Esophagus muscularis mucosa (tissue), 4 donors: ENCODE results near the gene ZFYVE28. TPM values are rescaled to one million over a fixed set of nuclear protein-coding genes. Genes with fewer than 3 reads are reported as not detected.

Experiments
- DNase-seq: peaks from one replicate; pipeline ENCODE4 v3.0.0-alpha.2; 2017; ENCODE audit errors: extremely low spot score
- H3K27ac ChIP-seq, 4 donors: fragments of 200-600 bp; sonication (generic); replicated peaks in 1 of 4; 1 replicate in 3 of 4; 2 replicates in 1 of 4; pipeline ENCODE4 v1.5.1; 2016 to 2019; ENCODE audit warnings: mild to moderate bottlenecking in 1 of 4
- H3K27me3 ChIP-seq, 4 donors: fragments of 200-600 bp; sonication (generic); one replicate each; pipeline versions ENCODE4 v1.5.1 to v1.6.0; 2016 to 2019
- H3K36me3 ChIP-seq, 4 donors: fragments of 200-600 bp; sonication (generic); one replicate each; pipeline ENCODE4 v1.5.1; 2016 to 2019
- H3K4me1 ChIP-seq, 4 donors: fragments of 200-600 bp; sonication (generic); one replicate each; pipeline ENCODE4 v1.5.1; 2016 to 2019
- H3K4me3 ChIP-seq, 4 donors: fragments of 200-600 bp; sonication (generic); 1 replicate in 2 of 4; 2 replicates in 2 of 4; pipeline ENCODE4 v1.5.1; 2016 to 2019; ENCODE audit warnings: mild to moderate bottlenecking in 4 of 4, moderate library complexity in 1 of 4
- H3K9me3 ChIP-seq, 4 donors: fragments of 200-600 bp; sonication (generic); 1 replicate in 3 of 4; 2 replicates in 1 of 4; pipeline ENCODE4 v1.5.1; 2016 to 2019
- CTCF ChIP-seq, 3 experiments: fragments of 200-600 bp in 2 of 3; fragments of 450-650 bp in 1 of 3; sonication (generic) in 2 of 3; IDR thresholded peaks; one replicate each; pipeline ENCODE4 v1.5.1; 2017 to 2019; ENCODE audit warnings: antibody characterized with exemption in 3 of 3, mild to moderate bottlenecking in 2 of 3, moderate library complexity in 1 of 3
- EP300 ChIP-seq: sonication (generic); formaldehyde crosslinking; IDR thresholded peaks from one replicate; pipeline ENCODE4 v1.6.1; 2017; ENCODE audit warnings: antibody characterized with exemption
- POLR2A ChIP-seq: fragments of 450-650 bp; IDR thresholded peaks from one replicate; pipeline ENCODE4 v1.6.1; 2017; ENCODE audit warnings: antibody characterized with exemption, moderate library complexity, mild to moderate bottlenecking, low read depth
- POLR2AphosphoS5 ChIP-seq, 2 donors: sonication (generic); formaldehyde crosslinking; IDR thresholded peaks; one replicate each; pipeline ENCODE4 v1.6.1; 2017; ENCODE audit warnings: antibody characterized with exemption in 2 of 2
- WGBS: methylation state at CpG from one replicate; pipeline ENCODE4 v1.1.5; 2018; 5-methylcytosine and 5-hydroxymethylcytosine counted together
- intact Hi-C: fragments of 100-400 bp; cut with DNase I; formaldehyde crosslinking; loops from one replicate; pipeline ENCODE4 v1.15.1; 2023
- total RNA-seq, 4 donors: library from RNA; depleted of rRNA; stranded (reverse); fragments of >200 nt; gene quantifications; one replicate each; pipeline versions ENCODE4 v1.1.0 to v1.2.1, GENCODE V29; 2016

Gene ZFYVE28
- total RNA-seq, 4 donors from 2014 or later = 4.5 to 13.4 (median 8.4) TPM

GRCh38 chr4:2353222-2354107 lies 65.0 kb downstream of the ZFYVE28 start:
- no peak for DNase-seq
- no peak overlapping the region for H3K27ac ChIP-seq
- peaks cover 0 to 3% (median 0%) of the 10 kb centered on the region in 4 donors for H3K36me3 ChIP-seq
- TF ChIP-seq EP300 (no peak), POLR2AphosphoS5 (IDR thresholded peaks at IDR 0.05) (no peak), CTCF (IDR thresholded peaks at IDR 0.05) (no peak), POLR2A (no peak)
- WGBS = 79% methylated on average over 27 of the region's 30 CpGs
- intact Hi-C loops = no loop called here
- peaks cover 0 to 9% (median 0%) of the 10 kb centered on the region in 4 donors for H3K4me1 ChIP-seq
- H3K4me3 ChIP-seq = no peak overlapping the region
- no peaks in the 10 kb centered on the region for H3K27me3 ChIP-seq
- H3K9me3 ChIP-seq = no peaks in the 10 kb centered on the region

GRCh38 chr4:2352729-2353221 lies 65.7 kb downstream of the ZFYVE28 start:
- H3K27me3 ChIP-seq = no peaks in the 10 kb centered on the region
- 79% methylated on average over 4 of the region's 5 CpGs for WGBS
- DNase-seq = no peak
- H3K4me1 ChIP-seq = peaks cover 0 to 9% (median 0%) of the 10 kb centered on the region in 4 donors
- TF ChIP-seq EP300 = no peak
- TF ChIP-seq CTCF (IDR thresholded peaks at IDR 0.05) = no peak
- no peak for TF ChIP-seq POLR2AphosphoS5 (IDR thresholded peaks at IDR 0.05)
- TF ChIP-seq POLR2A = no peak
- no peak overlapping the region for H3K27ac ChIP-seq
- intact Hi-C loops = no loop called here
- H3K4me3 ChIP-seq = no peak overlapping the region
- no peaks in the 10 kb centered on the region for H3K9me3 ChIP-seq
- peaks cover 0 to 3% (median 0%) of the 10 kb centered on the region in 4 donors for H3K36me3 ChIP-seq

GRCh38 chr4:2352171-2352570 lies 66.3 kb downstream of the ZFYVE28 start:
- TF ChIP-seq POLR2AphosphoS5 (IDR thresholded peaks at IDR 0.05) = no peak
- no peak for TF ChIP-seq EP300
- TF ChIP-seq POLR2A = no peak
- no peak for TF ChIP-seq CTCF (IDR thresholded peaks at IDR 0.05)
- Histone ChIP-seq H3K4me3 (no peak overlapping the region), H3K27ac (no peak overlapping the region), H3K9me3 (no peaks in the 10 kb centered on the region), H3K36me3 (peaks cover 0 to 3% (median 0%) of the 10 kb centered on the region in 4 donors), H3K27me3 (no peaks in the 10 kb centered on the region), H3K4me1 (peaks cover 0 to 9% (median 0%) of the 10 kb centered on the region in 4 donors)
- intact Hi-C loops = no loop called here
- no peak for DNase-seq
- 91% methylated on average over 10 of the region's 10 CpGs for WGBS

GRCh38 chr4:2350982-2351381 lies 67.5 kb downstream of the ZFYVE28 start:
- Histone ChIP-seq H3K4me1 (peaks cover 0 to 9% (median 0%) of the 10 kb centered on the region in 4 donors), H3K27ac (no peak overlapping the region), H3K36me3 (peaks cover 0 to 3% (median 0%) of the 10 kb centered on the region in 4 donors), H3K27me3 (no peaks in the 10 kb centered on the region), H3K9me3 (no peaks in the 10 kb centered on the region), H3K4me3 (no peak overlapping the region)
- TF ChIP-seq EP300 = no peak
- no peak for TF ChIP-seq POLR2AphosphoS5 (IDR thresholded peaks at IDR 0.05)
- no peak for TF ChIP-seq CTCF (IDR thresholded peaks at IDR 0.05)
- no peak for TF ChIP-seq POLR2A
- WGBS = 90% methylated on average over 3 of the region's 4 CpGs
- no peak for DNase-seq
- intact Hi-C loops = no loop called here
